HG03108 (cell line): ENCODE data around the gene ASB12.

Experiments used
- ATAC-seq: cut with Tn5 transposase; IDR thresholded peaks from one replicate; pipeline ENCODE4 v1.9.1; 2021; ENCODE audit warnings: moderate library complexity; ENCODE audit not compliant: unreplicated experiment

The ASB12 gene

GRCh38 chrX:64187762-64188150 is 42.7 kb downstream of the ASB12 start:
- ATAC-seq = no peak

GRCh38 chrX:64186974-64187761 is 43.2 kb downstream of the ASB12 start:
- ATAC-seq = no peak

DNA sequence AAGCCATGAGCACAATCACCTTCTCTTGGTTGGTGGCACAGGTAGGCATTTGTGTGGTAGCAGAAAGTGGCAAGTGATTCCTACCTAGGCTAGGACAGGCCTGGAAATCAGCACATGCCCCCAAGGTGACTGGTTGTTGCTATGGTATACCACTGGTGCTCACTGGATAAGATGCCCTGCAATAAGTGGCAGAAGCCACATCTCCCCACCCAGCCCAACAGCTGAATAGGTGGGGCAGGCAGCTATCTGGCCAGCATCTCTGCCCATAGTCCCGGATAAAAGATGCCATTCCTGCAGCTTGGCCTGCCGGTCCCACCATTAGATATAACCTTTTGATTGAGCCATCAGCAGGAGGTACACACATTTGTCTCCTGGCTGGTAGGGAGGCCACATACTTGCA is 46.0 kb downstream of the ASB12 start:
- no peak for ATAC-seq

GRCh38 chrX:64182208-64182607 is 48.2 kb downstream of the ASB12 start:
- ATAC-seq = no peak

GRCh38 chrX:64176876-64177275 is 53.5 kb downstream of the ASB12 start:
- no peak for ATAC-seq
